ENCODE measurements around the gene HCRT.
"Not testable (repeated sequence)": the region's sequence is repeated elsewhere in the genome, so short reads cannot be mapped to it uniquely, and the experiment has no call there.

Gene HCRT

GRCh38 chr17:42184713-42185620 lies at the start of gene HCRT:
Gene HCRT, minus strand, starts transcription at chr17:42185452. Its CDS starts 87 bp downstream, at chr17:42185365.
- DNase-seq: peak in 1 of 2 experiments; percentile 53

DNA sequence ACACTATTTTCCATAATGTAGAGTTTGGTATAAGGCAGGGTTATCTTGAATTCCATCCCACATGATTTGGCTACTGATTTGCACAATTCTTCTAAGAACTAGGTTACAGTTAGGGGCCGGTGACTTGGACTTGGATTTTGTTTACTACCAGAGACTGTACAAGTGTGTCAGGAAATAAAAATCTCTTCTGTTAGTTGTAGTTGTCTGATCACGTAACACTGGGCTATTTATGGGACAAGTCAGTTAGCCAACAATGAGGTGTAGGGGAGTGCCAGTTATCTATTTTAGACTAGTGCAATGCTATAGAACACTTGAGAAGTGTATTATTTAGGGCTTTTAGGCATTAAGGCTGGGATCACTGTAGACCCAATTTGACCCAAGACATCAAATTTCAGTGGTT lies 48.7 kb upstream of the HCRT start:
- no peak for DNase-seq

DNA sequence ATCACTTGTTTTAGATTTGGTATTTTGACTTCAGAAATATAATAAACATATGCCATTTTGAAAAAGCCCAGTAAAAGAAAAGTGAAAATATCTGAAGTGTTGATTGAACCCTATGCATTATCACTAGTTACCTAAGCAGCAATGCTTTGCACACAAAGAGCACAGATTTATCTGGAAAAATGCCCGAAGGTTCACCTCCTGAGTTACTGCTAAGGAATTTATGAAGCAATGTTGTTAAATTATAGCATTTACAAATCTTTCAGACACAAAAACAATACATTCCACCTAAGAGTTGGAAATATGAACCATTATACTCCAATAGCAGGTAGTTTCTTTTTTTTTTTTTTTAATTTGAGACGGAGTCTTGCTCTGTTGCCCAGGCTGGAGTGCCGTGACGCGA lies 47.9 kb upstream of the HCRT start:
- no peak for DNase-seq

DNA sequence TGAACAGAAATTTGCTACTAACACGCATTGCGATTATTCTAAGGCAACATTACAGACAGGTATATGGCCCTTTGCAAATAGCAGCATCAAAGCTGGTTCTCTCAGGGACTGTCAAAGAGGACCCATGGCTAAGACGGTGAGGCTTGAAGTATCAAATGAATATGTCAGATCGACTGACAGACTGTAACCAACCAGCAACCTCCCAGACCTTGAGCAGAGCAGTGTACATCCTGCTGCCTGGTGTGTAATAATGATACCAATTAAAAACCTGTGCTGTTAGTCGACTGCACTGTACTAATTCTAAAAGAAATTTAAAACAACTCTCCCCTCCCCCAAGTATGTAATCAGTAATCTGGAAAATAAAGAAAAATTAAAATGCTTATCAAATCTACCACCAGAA lies 45.0 kb upstream of the HCRT start:
- peak in 1 of 2 experiments; percentile 57 for DNase-seq

- no peak for DNase-seq
Measured at GRCh38 chr17:42227849-42228700, 42.8 kb upstream of the HCRT start.

DNA sequence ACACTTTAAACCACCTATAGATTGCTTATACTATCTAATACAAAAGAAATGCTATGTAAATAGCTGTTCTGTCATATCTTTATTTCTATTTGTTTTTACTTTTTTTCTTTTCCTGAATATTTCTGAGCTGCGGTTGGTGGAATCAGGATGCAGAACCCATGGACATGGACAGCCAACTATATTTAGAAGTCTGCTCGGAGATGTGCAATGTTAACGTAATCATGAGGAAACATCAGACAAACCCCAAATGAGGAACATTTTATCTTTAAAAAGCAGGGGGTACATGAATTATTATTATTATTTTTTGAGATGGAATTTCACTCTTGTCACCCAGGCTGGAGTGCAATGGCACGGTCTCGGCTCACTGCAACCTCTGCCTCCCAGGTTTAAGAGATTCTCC lies 40.4 kb upstream of the HCRT start:
- DNase-seq: no peak

- no peak for DNase-seq
Measured at GRCh38 chr17:42224651-42225050, 39.4 kb upstream of the HCRT start.

DNA sequence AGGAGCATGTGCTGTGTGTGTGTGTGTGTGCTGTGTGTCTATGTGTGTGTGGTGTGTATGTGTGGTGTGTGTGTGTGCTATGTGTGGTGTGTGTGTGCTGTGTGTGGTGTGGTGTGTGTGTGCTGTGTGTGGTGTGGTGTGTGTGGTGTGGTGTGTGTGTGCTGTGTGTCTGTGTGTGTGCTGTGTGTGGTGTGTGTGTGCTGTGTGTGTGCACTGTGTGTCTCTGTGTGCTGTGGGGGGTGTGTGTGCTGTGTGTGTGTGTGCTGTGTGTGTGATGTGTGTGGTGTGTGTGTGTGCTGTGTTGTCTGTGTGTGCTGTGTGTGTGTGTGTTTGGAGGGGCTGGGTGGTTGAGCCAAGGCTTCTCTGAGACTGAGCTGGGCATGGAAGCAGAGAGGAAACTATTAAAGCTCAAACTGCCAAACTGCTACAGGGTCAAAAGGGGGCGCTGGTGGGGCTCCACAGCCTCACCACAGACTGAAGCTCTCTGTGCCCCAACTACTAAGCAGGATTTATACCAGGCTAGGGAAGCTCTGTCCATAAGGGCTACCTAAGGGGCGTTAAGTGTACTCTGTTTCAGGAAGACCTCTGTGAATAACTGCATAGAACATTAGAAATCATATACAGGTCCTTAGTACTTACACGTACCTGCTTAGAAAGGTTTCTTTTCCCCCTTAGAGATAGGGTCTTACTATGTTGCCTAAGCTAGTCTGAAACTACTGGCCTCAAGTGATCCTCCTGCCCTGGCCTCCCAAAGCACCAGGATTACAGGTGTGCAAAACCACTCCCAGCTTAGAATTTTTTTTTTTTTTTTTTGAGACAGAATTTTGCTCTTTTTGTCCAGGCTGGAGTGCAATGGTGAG lies 36.9 kb upstream of the HCRT start:
- peak; percentile 21 to 36 for DNase-seq

- not testable (repeated sequence) for DNase-seq
Measured at GRCh38 chr17:42219280-42219679, 34.0 kb upstream of the HCRT start.

DNA sequence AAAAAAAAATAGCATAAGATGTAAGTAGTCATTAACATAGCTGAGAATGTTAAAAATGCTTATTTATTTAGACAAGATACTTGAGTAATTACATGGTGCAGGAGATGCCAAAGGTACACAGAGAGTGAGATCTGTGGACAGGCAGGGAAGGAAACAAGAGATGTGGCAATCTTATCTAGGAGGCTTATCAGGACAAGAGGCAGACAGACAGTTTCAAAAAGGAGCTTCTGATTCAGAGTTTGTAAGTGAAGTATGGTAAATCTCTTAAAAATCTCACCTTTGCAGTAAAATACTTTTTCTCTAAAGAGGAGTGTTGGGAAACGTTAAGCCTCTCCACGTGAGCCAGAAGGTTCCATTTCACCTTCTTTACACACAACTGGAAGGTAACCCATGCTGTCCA lies 28.9 kb upstream of the HCRT start:
- no peak for DNase-seq

GRCh38 chr17:42212382-42212781 lies 27.1 kb upstream of the HCRT start:
- DNase-seq: no peak

GRCh38 chr17:42211921-42212341 lies 26.7 kb upstream of the HCRT start:
- DNase-seq: not testable (repeated sequence)

DNA sequence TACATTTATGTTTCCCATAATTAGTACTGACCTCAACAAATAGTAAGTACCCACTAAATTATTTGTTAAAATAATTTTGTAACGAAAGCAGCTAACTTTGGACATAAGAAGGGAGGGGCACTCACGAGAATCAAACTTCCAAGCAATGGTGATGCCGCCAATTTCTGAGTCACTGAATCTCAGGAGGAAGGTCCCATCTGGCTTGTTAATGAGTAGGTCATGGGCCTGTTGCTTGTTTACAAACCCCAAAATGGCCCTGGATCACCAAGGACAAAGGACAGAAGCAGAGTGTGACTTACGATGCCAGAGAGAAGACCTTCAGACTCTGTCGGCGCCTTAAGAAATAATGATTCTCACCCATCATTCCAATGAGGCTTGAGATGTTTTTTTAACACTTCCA lies 24.8 kb upstream of the HCRT start:
- DNase-seq: no peak

GRCh38 chr17:42206153-42206612 lies 20.9 kb upstream of the HCRT start:
- not testable (repeated sequence) for DNase-seq

- no peak for DNase-seq
Measured at GRCh38 chr17:42203354-42203753, 18.1 kb upstream of the HCRT start.

- no peak for DNase-seq
Measured at GRCh38 chr17:42202696-42203095, 17.4 kb upstream of the HCRT start.

DNA sequence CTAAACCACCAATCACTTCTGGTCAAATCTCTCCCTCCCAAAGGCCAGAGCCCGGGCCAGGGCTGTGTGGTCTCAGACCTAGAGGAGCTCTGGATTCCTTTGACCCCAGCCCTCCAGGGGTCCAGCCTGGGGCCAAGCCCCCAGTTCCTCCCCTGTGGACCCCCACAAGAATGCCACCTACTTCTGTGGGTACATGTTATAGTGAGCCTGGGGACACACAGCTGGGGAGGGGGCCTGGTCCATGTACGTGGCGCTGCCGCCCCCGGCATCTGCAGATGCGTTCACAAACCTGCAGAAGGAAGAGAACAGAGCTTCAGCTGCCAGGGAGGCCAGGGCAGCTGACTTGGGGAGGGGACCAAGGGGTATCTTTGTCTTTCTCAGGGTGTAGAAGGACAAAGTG lies 16.9 kb upstream of the HCRT start:
- DNase-seq: no peak

DNA sequence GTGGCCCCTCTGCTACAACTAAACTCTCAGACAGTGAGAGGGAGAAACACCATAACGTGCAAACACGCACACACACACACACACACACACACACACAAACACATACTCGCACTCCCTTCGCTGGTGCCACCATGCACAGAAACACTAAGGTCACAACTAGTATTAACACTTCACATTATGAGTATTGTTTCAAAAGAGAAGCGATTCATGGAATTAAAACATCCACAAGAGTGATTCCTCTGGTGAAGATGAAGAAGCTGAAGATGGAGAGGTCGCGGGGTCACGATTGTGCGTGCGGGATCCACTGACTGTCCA lies 16.2 kb upstream of the HCRT start:
- no peak for DNase-seq

DNA sequence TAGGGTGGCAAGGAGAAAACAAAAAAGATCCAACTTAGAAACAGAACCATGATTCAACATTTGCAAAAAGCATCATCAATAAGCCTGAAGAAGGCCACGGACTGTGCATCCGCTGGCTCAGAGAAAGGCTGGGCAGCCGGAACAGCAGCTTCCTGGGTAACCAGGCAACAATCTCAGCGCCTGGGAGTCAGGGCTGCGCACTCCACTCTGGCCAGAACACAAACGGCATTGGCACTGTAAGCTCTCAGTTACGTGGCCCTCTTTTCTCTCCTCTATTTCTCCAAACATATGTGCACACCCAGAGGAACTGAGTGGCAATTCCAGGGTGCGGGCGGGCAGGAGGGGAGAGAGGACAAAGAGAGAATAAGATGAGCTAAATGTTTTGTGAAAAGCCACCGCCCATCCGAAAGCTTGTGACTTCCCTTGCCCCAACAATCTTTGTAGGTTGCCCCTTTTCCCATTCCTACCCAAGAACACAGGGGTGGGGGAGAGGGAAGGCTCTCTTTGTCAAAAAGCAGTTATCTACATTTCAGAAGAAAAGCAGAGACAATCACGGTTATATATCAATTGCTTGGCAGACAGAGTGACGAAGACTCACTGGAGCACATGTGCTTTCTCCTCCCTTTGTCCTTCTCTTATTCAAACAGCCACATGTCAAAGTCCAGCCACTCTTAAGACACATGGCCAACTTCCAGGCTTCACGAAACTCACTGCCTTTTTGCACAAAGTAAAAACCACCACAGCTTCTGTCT lies 15.6 kb upstream of the HCRT start:
- DNase-seq: peak in 1 of 2 experiments; percentile 38

DNA sequence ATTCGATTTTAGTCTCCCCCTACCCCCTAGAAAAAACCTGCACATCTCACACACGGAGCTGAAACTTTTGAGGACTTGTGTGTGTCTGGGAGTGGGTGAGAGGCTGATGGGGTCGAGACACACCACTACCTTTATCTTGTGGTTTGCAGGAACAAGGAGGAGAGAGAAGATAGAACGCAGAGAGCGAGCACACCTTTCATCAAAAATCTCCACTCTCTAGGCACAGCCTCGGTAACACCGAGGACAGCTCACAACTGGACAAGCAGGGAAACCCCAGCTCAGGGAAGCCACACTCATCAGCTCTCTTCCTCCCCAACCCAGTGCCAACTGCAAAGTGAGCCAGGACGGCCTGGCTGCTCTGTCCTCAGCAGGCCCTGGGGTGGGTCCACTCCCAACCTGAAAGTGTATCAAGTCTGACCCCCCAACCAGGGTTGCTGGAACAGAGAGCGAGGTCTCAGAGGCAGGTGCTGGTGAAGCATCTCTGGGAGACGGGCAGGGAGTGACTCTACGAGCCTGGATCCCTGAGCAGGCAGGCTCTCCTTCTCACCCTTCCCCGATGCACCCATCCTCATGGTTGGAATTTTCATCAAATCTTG lies 14.3 kb upstream of the HCRT start:
- DNase-seq: no peak

DNA sequence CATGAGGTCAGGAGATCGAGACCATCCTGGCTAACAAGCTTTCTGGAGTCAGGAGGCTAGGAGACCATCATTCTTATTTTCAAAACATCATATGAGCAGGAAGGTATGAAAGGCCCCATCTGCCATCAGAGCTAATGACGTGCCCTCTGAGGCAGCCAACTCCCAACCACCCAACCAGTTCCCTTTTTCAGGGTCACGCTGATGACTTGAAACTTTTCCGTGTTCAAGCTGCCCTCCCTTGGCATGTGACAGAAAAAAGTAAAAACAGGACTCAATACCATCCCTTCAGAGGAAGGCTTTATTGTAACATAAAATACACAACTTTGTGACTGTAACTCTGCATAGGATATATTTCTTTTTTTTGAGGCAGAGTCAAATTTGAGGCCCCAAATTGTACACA lies 13.6 kb upstream of the HCRT start:
- no peak for DNase-seq
